Measurements from ENCODE around the gene GAL3ST1. TPM values are rescaled to one million over a fixed set of nuclear protein-coding genes. Genes with fewer than 3 reads are reported as not detected.

GAL3ST1 gene
- total and polyA plus RNA-seq, 8 donors = 1.8 to 9.3 (median 6.8) TPM

DNA sequence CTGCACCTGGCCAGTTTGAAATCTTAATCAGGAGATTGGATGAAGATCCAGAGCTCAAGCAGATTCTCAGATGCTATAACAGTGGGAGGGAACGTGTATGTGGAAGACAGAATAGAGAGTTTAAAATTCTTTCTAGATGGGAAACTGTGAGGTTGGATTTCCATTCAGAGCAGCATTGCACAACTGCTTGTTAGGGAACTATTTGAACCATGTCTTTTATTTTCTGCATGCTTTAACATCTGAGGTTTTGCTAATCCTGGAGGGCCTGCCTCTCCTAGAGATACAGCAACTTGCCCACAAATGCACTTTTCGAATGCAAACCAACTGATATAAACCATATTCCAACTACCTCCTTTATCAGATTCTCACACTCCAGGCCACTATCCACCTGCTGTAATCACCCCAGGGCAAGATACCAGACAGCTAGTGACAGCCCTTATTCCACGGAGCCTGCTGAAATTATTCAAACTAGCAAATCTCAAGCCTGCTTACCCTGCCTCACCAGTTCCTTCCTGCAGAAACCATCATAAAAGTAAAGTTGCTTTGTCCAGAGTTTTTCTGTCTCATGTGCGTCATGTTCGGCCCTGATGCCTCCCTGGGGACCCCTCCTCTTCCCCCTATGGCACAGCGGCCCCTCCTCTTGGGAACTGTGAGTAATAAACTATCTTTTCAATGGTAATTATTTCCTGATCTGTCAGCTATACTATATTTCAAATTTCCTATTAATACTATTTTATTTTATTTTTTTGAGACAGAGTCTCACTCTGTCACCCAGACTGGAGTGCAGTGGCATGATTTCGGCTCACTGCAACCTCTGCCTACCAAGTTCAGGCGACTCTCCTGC is 50.6 kb downstream of the GAL3ST1 start:
- H3K9me3 ChIP-seq = no peaks in the 10 kb centered on the region
- intact Hi-C loops (cut with DNase I) = no loop called here
- H3K4me1 ChIP-seq = no peaks in the 10 kb centered on the region
- H3K36me3 ChIP-seq = no peaks in the 10 kb centered on the region
- H3K27ac ChIP-seq = no peak overlapping the region
- DNase-seq = no peak
- no peak for ATAC-seq
- H3K27me3 ChIP-seq = no peaks in the 10 kb centered on the region
- H3K4me3 ChIP-seq = no peak overlapping the region
- TF ChIP-seq, protein P1, sequence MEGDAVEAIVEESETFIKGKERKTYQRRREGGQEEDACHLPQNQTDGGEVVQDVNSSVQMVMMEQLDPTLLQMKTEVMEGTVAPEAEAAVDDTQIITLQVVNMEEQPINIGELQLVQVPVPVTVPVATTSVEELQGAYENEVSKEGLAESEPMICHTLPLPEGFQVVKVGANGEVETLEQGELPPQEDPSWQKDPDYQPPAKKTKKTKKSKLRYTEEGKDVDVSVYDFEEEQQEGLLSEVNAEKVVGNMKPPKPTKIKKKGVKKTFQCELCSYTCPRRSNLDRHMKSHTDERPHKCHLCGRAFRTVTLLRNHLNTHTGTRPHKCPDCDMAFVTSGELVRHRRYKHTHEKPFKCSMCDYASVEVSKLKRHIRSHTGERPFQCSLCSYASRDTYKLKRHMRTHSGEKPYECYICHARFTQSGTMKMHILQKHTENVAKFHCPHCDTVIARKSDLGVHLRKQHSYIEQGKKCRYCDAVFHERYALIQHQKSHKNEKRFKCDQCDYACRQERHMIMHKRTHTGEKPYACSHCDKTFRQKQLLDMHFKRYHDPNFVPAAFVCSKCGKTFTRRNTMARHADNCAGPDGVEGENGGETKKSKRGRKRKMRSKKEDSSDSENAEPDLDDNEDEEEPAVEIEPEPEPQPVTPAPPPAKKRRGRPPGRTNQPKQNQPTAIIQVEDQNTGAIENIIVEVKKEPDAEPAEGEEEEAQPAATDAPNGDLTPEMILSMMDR (IDR thresholded peaks at IDR 0.05) = no peak

DNA sequence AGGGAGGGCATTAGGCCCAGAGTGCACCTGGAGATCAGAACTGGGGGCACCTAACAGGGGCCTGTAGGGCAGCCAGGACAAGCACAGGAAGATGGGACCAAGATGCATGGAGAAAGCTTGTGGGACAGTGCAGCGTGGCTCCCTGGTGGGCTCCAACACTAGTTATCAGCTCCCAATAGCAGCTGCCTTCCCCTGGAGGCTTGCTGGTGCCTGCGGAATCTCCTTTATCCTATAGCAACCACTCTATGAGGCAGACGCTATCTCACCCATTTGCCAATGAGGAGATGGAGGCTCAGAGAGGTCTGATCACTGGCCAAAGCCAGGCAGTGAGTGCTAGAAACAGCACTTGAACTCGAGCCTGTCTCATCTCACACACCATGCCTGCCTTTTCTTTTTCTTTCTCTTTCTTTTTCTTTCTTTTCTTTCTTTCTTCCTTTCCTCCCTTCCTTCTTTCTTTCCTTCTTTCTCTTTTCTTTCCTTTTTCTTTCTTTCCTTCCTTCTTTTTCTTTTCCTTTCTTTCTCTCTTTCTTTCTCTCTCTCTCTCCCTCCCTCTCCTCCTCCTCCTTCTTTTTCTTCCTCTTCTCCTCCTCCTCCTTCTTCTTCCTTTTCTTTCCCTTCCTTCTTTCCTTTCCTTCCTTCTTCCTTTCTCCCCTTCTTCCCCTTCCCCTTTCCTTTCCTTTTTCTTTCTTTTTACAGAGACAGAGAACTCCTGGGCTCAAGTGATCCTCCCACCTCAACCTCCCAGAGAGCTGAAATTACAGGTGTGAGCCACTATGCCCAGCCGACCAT is 52.9 kb downstream of the GAL3ST1 start:
- DNase-seq = no peak
- Histone ChIP-seq H3K4me3 (no peak overlapping the region), H3K36me3 (no peaks in the 10 kb centered on the region), H3K9me3 (no peaks in the 10 kb centered on the region), H3K27me3 (no peaks in the 10 kb centered on the region), H3K27ac (no peak overlapping the region), H3K4me1 (no peaks in the 10 kb centered on the region)
- TF ChIP-seq, protein P1 (IDR thresholded peaks at IDR 0.05) = no peak
- no peak for ATAC-seq
- intact Hi-C loops (cut with DNase I) = no loop called here

DNA sequence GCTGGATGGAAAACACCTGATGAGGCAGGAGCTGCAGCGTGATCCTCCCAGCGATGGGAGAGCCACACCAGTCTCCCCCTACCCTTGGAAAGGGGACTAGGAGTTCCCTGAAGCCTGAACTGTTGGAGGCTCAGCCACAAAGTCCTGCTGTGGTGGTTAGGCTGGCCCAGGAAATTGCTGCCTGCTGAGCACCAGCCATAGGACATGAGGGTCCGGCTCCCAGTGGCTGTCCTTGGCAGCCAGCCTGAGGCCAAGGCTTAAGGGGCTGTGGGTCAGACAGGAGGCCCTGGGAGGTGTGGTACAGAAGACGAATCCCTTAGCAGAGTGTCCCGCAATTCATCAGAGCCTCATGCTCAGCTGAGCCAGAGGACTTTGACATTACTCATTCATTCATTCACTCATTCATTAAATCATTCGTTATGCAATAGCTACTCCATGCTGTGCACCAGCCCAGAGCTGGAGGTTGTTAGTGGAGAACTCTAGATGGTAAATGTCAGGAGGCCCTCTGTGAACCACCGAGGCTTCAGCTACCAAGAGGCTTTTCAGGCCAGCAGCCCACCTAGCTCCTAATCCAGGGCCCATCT is 54.5 kb downstream of the GAL3ST1 start:
- H3K4me1 ChIP-seq = no peaks in the 10 kb centered on the region
- DNase-seq (no peak), ATAC-seq (no peak)
- TF ChIP-seq, protein P1 (IDR thresholded peaks at IDR 0.05) = no peak
- H3K36me3 ChIP-seq = no peaks in the 10 kb centered on the region
- no peaks in the 10 kb centered on the region for H3K27me3 ChIP-seq
- no peak overlapping the region for H3K4me3 ChIP-seq
- intact Hi-C loops (cut with DNase I) = no loop called here
- no peak overlapping the region for H3K27ac ChIP-seq
- H3K9me3 ChIP-seq = no peaks in the 10 kb centered on the region

DNA sequence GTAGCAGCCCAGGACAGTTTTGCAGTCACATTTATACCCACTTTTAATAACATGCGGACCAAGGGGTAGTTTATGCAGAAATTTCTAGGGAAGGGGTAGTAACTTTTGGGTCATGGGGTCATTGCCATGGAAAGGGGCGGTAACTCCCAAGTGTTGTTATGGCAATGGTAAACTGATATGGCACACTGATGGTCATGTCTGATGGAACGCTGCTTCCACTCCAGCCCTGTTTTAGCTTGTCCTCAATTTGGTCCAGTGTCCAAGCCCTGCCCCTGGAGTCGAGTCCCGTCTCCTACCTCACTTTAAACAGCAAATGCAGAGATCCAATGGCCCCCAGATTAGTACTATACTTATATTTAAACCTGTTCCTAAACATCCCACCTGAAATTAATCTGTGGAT is 57.7 kb downstream of the GAL3ST1 start:
- Histone ChIP-seq H3K4me3 (no peak overlapping the region), H3K4me1 (no peaks in the 10 kb centered on the region), H3K27me3 (no peaks in the 10 kb centered on the region), H3K27ac (no peak overlapping the region), H3K36me3 (no peaks in the 10 kb centered on the region), H3K9me3 (no peaks in the 10 kb centered on the region)
- TF ChIP-seq, protein P1 (IDR thresholded peaks at IDR 0.05) = no peak
- DNase-seq = no peak
- ATAC-seq = peak; percentile 18
- intact Hi-C loops (cut with DNase I) = no loop called here

DNA sequence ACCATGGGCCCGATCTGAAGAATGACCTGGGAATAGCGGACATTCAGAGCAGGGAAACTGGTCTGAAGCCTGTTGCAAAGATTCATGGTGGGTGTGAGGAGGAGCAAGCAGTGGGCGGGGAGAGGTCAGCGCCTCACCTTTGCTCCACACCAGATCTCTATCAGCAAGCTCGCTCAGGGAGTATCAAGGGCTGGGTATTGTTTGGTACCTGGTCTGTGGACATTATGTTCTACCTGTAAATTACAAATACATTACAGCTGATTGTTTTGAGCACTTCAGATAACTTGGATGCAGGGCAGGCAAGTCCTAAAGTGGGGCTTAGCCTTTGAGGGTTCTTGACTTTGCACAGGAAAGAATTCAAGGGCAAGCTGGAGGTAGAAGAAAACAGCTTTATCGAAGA is 58.2 kb downstream of the GAL3ST1 start:
- ATAC-seq = peak; percentile 69

More for the DNA sequence above, 58.2 kb downstream of the GAL3ST1 start:
- no peaks in the 10 kb centered on the region for H3K4me1 ChIP-seq
- no peaks in the 10 kb centered on the region for H3K9me3 ChIP-seq
- no peak overlapping the region for H3K4me3 ChIP-seq
- H3K27me3 ChIP-seq = no peaks in the 10 kb centered on the region
- intact Hi-C loops (cut with DNase I) = no loop called here
- no peak overlapping the region for H3K27ac ChIP-seq
- TF ChIP-seq, protein P1 (IDR thresholded peaks at IDR 0.05) = no peak
- H3K36me3 ChIP-seq = no peaks in the 10 kb centered on the region
- DNase-seq = no peak

Data from left lung (tissue), 10 donors.